ENCODE data around the gene TSHZ3. TPM values are rescaled to one million over a fixed set of nuclear protein-coding genes. Genes with fewer than 3 reads are reported as not detected.

Gene TSHZ3
- total RNA-seq, 1 experiment from 2014 or later = 0.05 TPM

- TF ChIP-seq ELF1 (IDR thresholded peaks at IDR 0.05; ENCODE audit: borderline replicate concordance, low read depth) (no peak), ZFX (IDR thresholded peaks at IDR 0.05) (no peak), YY1 (IDR thresholded peaks at IDR 0.05; ENCODE audit: extremely low read depth, insufficient replicate concordance, low read depth, low read length) (no peak), ZNF274 (IDR thresholded peaks at IDR 0.05; ENCODE audit: low read depth, low read length) (no peak), SIN3A (IDR thresholded peaks at IDR 0.05; ENCODE audit: low read depth) (no peak), ATF3 (IDR thresholded peaks at IDR 0.05) (no peak), EZH2 (IDR thresholded peaks at IDR 0.05) (no peak), FOSL1 (IDR thresholded peaks at IDR 0.05; ENCODE audit: low read depth) (no peak), SP1 (IDR thresholded peaks at IDR 0.05; ENCODE audit: low read depth) (no peak)
- DNase-seq (ENCODE audit: low read depth, low spot score) (no peak), ATAC-seq (no peak)
- Histone ChIP-seq H3K4me2 (ENCODE audit: low read length) (no peak overlapping the region), H4K20me1 (ENCODE audit: insufficient read depth) (no peaks in the 10 kb centered on the region), H2AFZ (ENCODE audit: low read depth, low read length, poor library complexity, severe bottlenecking) (no peak overlapping the region), H3K4me3 (replicated peaks in 1 of 2; ENCODE audit: low read depth in 1 of 2, low read length in 2 of 2) (no peak overlapping the region), H3K4me1 (ENCODE audit: control insufficient read depth in 1 of 2, insufficient read depth in 2 of 2, low read length in 2 of 2) (no peaks in the 10 kb centered on the region), H3K36me3 (ENCODE audit: control insufficient read depth in 1 of 2, insufficient read depth in 2 of 2, low read length in 2 of 2) (no peaks in the 10 kb centered on the region), H3K9me3 (ENCODE audit: control insufficient read depth in 1 of 2, insufficient read depth in 1 of 2, low read depth in 1 of 2, low read length in 2 of 2) (peaks cover 0 to 35% of the 10 kb centered on the region in 2 experiments; a peak in 2 of 4 replicates), H3K27ac (ENCODE audit: low read depth, low read length) (no peak overlapping the region), H3K9me2 (ENCODE audit: insufficient read depth) (no peaks in the 10 kb centered on the region), H3K79me2 (ENCODE audit: insufficient read depth, low read length) (no peaks in the 10 kb centered on the region), H3K27me3 (ENCODE audit: insufficient read depth, low read length) (no peaks in the 10 kb centered on the region), H3K9ac (ENCODE audit: low read length) (no peak overlapping the region)
- ChIA-PET CTCF (no interaction called here), RAD21 (ENCODE audit: low non-redundant PET in 1 of 2, low total read pairs in 2 of 2, uncharacterized antibody in 2 of 2, unreplicated experiment in 2 of 2) (no interaction called here), POLR2A (no interaction called here)
- BruUV-seq (replicated peaks) = no TSS peak
- intact Hi-C loops (cut with micrococcal nuclease) = no loop called here
Observed at GRCh38 chr19:31377736-31378135, 28.5 kb upstream of the TSHZ3 start.

GRCh38 chr19:31372246-31372781 lies 23.1 kb upstream of the TSHZ3 start:
- ChIA-PET POLR2A (no interaction called here), CTCF (no interaction called here), RAD21 (ENCODE audit: low non-redundant PET in 1 of 2, low total read pairs in 2 of 2, uncharacterized antibody in 2 of 2, unreplicated experiment in 2 of 2) (no interaction called here)
- Histone ChIP-seq H3K9me2 (ENCODE audit: insufficient read depth) (no peaks in the 10 kb centered on the region), H3K4me1 (ENCODE audit: control insufficient read depth in 1 of 2, insufficient read depth in 2 of 2, low read length in 2 of 2) (no peaks in the 10 kb centered on the region), H3K27ac (ENCODE audit: low read depth, low read length) (no peak overlapping the region), H4K20me1 (ENCODE audit: insufficient read depth) (no peaks in the 10 kb centered on the region), H3K4me2 (ENCODE audit: low read length) (no peak overlapping the region), H2AFZ (ENCODE audit: low read depth, low read length, poor library complexity, severe bottlenecking) (no peak overlapping the region), H3K4me3 (replicated peaks in 1 of 2; ENCODE audit: low read depth in 1 of 2, low read length in 2 of 2) (no peak overlapping the region), H3K79me2 (ENCODE audit: insufficient read depth, low read length) (no peaks in the 10 kb centered on the region), H3K27me3 (ENCODE audit: insufficient read depth, low read length) (no peaks in the 10 kb centered on the region), H3K9ac (ENCODE audit: low read length) (no peak overlapping the region), H3K36me3 (ENCODE audit: control insufficient read depth in 1 of 2, insufficient read depth in 2 of 2, low read length in 2 of 2) (no peaks in the 10 kb centered on the region), H3K9me3 (ENCODE audit: control insufficient read depth in 1 of 2, insufficient read depth in 1 of 2, low read depth in 1 of 2, low read length in 2 of 2) (peaks cover 9 to 31% of the 10 kb centered on the region in 2 experiments; a peak in 2 of 4 replicates)
- DNase-seq (ENCODE audit: low read depth, low spot score) (no peak), ATAC-seq (no peak)
- intact Hi-C loops (cut with micrococcal nuclease) = no loop called here
- BruUV-seq (replicated peaks) = no TSS peak
- TF ChIP-seq ZNF274 (IDR thresholded peaks at IDR 0.05; ENCODE audit: low read depth, low read length) (no peak), REST (IDR thresholded peaks at IDR 0.05; ENCODE audit: low read depth) (no peak), ZFX (IDR thresholded peaks at IDR 0.05) (no peak), SRF (IDR thresholded peaks at IDR 0.05; ENCODE audit: low read depth) (no peak), YY1 (IDR thresholded peaks at IDR 0.05; ENCODE audit: extremely low read depth, insufficient replicate concordance, low read depth, low read length) (no peak), RAD21 (IDR thresholded peaks at IDR 0.05; ENCODE audit: low read depth) (no peak), EZH2 (IDR thresholded peaks at IDR 0.05) (no peak), FOSL1 (IDR thresholded peaks at IDR 0.05; ENCODE audit: low read depth) (no peak), ATF3 (IDR thresholded peaks at IDR 0.05) (no peak), TCF7L2 (IDR thresholded peaks at IDR 0.05; ENCODE audit: borderline replicate concordance, extremely low read depth, insufficient read depth, insufficient read length) (no peak), SIN3A (IDR thresholded peaks at IDR 0.05; ENCODE audit: low read depth) (no peak), EZH2phosphoT487 (IDR thresholded peaks at IDR 0.05; ENCODE audit: borderline replicate concordance) (no peak), POLR2A (IDR thresholded peaks at IDR 0.05; ENCODE audit: borderline replicate concordance, extremely low read depth, insufficient read depth, insufficient read length) (no peak), POLR2AphosphoS5 (IDR thresholded peaks at IDR 0.05; ENCODE audit: low read depth, low read length) (no peak), MAX (IDR thresholded peaks at IDR 0.05) (no peak), CEBPB (IDR thresholded peaks at IDR 0.05; ENCODE audit: low read depth) (no peak)

Measured in HCT116 (cell line).